K562 (cell line): ENCODE data around the gene FAF2. TPM values are rescaled to one million over a fixed set of nuclear protein-coding genes. Genes with fewer than 3 reads are reported as not detected.

Experiments used
- BRD4 ChIP-seq: fragments of 200-600 bp; sonication (generic); IDR thresholded peaks from 2 replicates; pipeline ENCODE4 v1.6.1; 2017; ENCODE audit warnings: inconsistent platforms
- ETV6 ChIP-seq, 3 experiments: fragments of 150-350 bp in 1 of 3; sonication (generic) in 1 of 3; formaldehyde crosslinking in 1 of 3; IDR thresholded peaks; 2 replicates each; pipeline versions ENCODE4 v1.6.1 to v1.8.0; 2014 to 2022; ENCODE audit warnings: borderline replicate concordance in 2 of 3, low read depth in 2 of 3, antibody characterized with exemption in 1 of 3, low read length in 1 of 3, mild to moderate bottlenecking in 1 of 3, missing genetic modification reagents in 1 of 3
- HDAC1 ChIP-seq, 2 experiments: fragments of 450-650 bp; IDR thresholded peaks; 2 replicates each; pipeline ENCODE4 v1.6.1; 2016 to 2017; ENCODE audit warnings: inconsistent platforms in 1 of 2, mild to moderate bottlenecking in 1 of 2, moderate library complexity in 1 of 2
- ILF3 ChIP-seq: fragments of 450-650 bp; IDR thresholded peaks from 2 replicates; pipeline ENCODE4 v1.6.1; 2018; ENCODE audit warnings: antibody characterized with exemption, mild to moderate bottlenecking, moderate library complexity, borderline replicate concordance
- MTA1 ChIP-seq: fragments of 450-650 bp; IDR thresholded peaks from 2 replicates; pipeline ENCODE4 v1.6.1; 2017; ENCODE audit warnings: borderline replicate concordance
- PPARD ChIP-seq: fragments of 250-450 bp; sonication (Bioruptor Pico); IDR thresholded peaks from 2 replicates; pipeline ENCODE4 v1.8.0; 2022; ENCODE audit warnings: inconsistent platforms, mild to moderate bottlenecking, moderate library complexity
- RBM34 ChIP-seq: fragments of 200-400 bp; formaldehyde crosslinking; IDR thresholded peaks from 2 replicates; pipeline ENCODE4 v1.6.1; 2018; ENCODE audit warnings: low read length, borderline replicate concordance; ENCODE audit not compliant: insufficient read depth
- REST ChIP-seq, 2 experiments: fragments of 450-650 bp; formaldehyde crosslinking in 1 of 2; IDR thresholded peaks; 2 replicates each; pipeline versions ENCODE4 v1.4.0 to v1.6.1; 2014 to 2020; ENCODE audit warnings: mild to moderate bottlenecking in 2 of 2, borderline replicate concordance in 1 of 2, low read depth in 1 of 2
- SMARCB1 ChIP-seq: IDR thresholded peaks from 2 replicates; pipeline ENCODE4 v1.6.1; 2011; ENCODE audit warnings: improper control_type of control experiment, low read depth; ENCODE audit not compliant: insufficient read length
- TBL1XR1 ChIP-seq, 2 experiments: IDR thresholded peaks; 2 replicates each; pipeline ENCODE4 v1.6.1; 2012; ENCODE audit warnings: improper control_type of control experiment in 2 of 2, low read length in 2 of 2, mild to moderate bottlenecking in 1 of 2
- ZKSCAN1 ChIP-seq: fragments of 150-350 bp; IDR thresholded peaks from 2 replicates; pipeline ENCODE4 v1.6.1; 2016; ENCODE audit warnings: low read depth, low read length
- ZNF609 ChIP-seq: sonication (generic); formaldehyde crosslinking; IDR thresholded peaks from 2 replicates; pipeline ENCODE4 v1.8.1; 2023; ENCODE audit warnings: missing genetic modification reagents, mild to moderate bottlenecking, borderline replicate concordance
- ZNF778 ChIP-seq: fragments of 450-650 bp; formaldehyde crosslinking; IDR thresholded peaks from 2 replicates; pipeline ENCODE4 v1.4.0; 2020; ENCODE audit warnings: mild to moderate bottlenecking, moderate library complexity
- polyA plus RNA-seq, 8 experiments: library from polyadenylated mRNA; depleted of rRNA in 4 of 8; stranded (reverse) in 5 of 8; unstranded in 3 of 8; fragments of >200 nt; fragmentation: Nextera tagmentation in 2 of 8; fragmentation: Illumina TruSeq in 1 of 8; extraction: Ambion mirVana in 2 of 8; extraction: Trizol in 1 of 8; gene quantifications; 2 replicates each; pipeline versions ENCODE4 v1.2.1 to v1.2.3, GENCODE V29; 2011 to 2014; ENCODE audit warnings: inconsistent platforms in 1 of 8, missing spikeins in 1 of 8
- total RNA-seq, 7 experiments: library from RNA; depleted of rRNA in 6 of 7; stranded (reverse); fragments of >200 nt in 6 of 7; fragmentation: Illumina TruSeq in 2 of 7; extraction: Trizol in 2 of 7; gene quantifications; 2 replicates each; pipeline versions ENCODE4 v1.2.1 to v1.2.3, GENCODE V29; 2011 to 2021; ENCODE audit warnings: low replicate concordance in 1 of 7

The FAF2 gene
- total and polyA plus RNA-seq, 9 of the 15 experiments (the other 6 are each of a cell fraction or from before 2014, with no cell fraction given), result 25.0 to 44.6 (median 36.1) TPM

- TF ChIP-seq ETV6 (IDR thresholded peaks at IDR 0.05; ENCODE audit: borderline replicate concordance in 1 of 2, low read depth in 2 of 2, low read length in 1 of 2) (no peak), ETV6 (CRISPR knock-in tag; IDR thresholded peaks at IDR 0.05; ENCODE audit: borderline replicate concordance) (no peak), PPARD (CRISPR knock-in tag) (no peak), ILF3 (peak; percentile 61; the same call in 1 of the 2 replicates), ZNF609 (CRISPR knock-in tag) (no peak), HDAC1 (IDR thresholded peaks at IDR 0.05) (no peak), BRD4 (no peak), SMARCB1 (no peak), TBL1XR1 (IDR thresholded peaks at IDR 0.05; ENCODE audit: low read length in 2 of 2) (no peak), ZNF778 (no peak), RBM34 (no peak), MTA1 (no peak), REST (IDR thresholded peaks at IDR 0.05; ENCODE audit: borderline replicate concordance) (peak; percentile 92), REST (CRISPR knock-in tag; IDR thresholded peaks at IDR 0.05; ENCODE audit: low read depth) (0 out of 2 replicates have a peak, but pooled peaks have one; percentile 71), ZKSCAN1 (no peak)
Measured at GRCh38 chr5:176415952-176416924, 31.9 kb upstream of the FAF2 start, which contains the start of gene CLTB (continued).
